ENCODE results near the gene MAML2.

The MAML2 gene

GRCh38 chr11:96147906-96148486 is 195.0 kb downstream of the MAML2 start:
- DNase-seq, result no peak

DNA sequence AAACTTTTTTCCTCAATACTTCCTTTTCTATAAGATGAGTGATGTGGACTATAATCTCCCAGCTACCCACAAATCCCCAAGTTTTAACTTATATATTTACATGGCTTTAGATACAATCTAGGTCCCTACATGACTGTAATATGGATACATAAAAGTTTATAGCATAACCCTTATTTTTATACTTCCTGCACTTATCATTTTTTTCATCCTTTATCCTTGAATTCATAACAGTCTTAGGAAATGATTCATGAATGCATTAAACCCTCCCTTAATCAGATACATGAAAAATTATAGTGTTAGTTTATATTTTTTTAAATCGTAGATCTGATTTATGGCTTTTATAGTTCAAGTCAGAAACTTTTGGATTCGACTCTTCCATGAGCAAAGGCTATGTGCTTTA is 195.8 kb downstream of the MAML2 start:
- no peak for DNase-seq

- DNase-seq, result no peak
Measured at GRCh38 chr11:96146765-96147164, 196.2 kb downstream of the MAML2 start.

DNA sequence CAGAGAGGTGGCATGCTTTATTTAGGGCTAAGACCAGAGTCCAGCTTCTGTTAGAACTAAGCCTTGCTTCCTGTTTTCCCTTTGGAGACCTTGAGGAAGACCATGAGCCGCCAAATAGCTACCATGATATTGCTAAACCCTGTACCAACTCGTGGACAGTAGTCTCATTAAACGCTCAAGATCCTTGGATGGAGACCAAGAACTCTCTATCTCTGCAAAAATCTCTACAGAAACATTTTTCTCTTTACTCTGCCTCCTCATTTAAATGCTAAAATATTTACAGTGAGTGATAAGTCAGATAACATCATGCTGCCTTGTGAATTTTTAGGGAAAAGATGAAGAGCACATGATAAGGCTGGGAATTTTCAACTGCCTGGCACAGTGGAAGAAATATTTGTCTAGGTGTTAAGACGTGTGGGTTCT is 197.8 kb downstream of the MAML2 start:
- no peak for DNase-seq

DNA sequence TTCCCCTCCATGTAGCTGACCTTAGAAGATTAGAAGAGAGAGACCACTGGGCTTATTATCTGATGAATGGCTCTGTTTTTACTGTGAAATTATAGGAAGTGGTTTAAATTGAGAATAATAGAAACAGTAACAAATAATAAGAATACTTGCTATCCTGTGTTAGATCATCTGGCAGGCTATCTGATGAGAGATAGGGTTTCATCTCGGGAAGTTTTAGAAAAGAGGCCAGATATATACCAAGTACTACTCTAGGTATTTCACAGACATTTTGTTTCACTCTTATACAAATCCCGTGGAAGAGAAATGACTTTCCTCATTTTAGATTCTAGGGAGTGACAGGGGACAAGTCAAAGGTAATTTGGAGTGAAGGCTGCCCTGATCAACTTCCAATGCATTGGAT is 198.4 kb downstream of the MAML2 start:
- DNase-seq, result no peak

- DNase-seq, result no peak
Measured at GRCh38 chr11:96143041-96143521, 199.9 kb downstream of the MAML2 start.

- DNase-seq, result no peak
Measured at GRCh38 chr11:96141626-96142025, 201.4 kb downstream of the MAML2 start.

GRCh38 chr11:96139691-96140090 is 203.3 kb downstream of the MAML2 start:
- no peak for DNase-seq

- DNase-seq, result no peak
Measured at GRCh38 chr11:96137373-96137772, 205.6 kb downstream of the MAML2 start.

DNA sequence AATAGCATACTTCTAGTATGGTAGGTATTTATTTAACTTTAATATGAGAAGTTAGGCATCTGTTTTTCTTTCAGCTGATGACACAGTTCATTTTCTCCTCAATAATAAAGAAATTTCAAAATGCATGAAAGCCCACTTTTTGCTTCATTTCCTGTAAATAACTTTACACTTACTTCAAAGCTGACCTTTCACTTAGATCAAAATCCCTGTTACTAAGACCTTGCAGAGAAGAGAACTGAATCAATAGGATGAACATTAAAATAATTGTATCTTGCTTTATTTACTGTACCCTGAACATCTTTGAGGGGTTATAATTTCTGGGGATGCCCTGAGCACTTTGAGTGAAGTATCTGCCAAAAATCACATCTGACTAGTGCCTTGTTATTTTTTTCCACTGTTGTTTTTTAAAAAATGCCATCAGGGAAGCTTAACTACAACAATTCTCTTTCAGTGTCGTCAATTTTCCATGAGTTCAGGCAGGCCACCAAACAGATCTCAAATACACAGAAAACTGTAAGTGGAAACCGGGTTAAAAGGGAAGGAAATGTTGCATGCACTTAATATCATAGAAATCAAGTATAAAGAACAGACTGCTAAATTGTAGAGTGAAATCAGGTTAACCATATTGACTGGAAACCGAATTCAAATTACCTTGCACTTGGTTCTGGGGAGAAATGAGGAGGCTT is 206.2 kb downstream of the MAML2 start:
- DNase-seq, result no peak

DNA sequence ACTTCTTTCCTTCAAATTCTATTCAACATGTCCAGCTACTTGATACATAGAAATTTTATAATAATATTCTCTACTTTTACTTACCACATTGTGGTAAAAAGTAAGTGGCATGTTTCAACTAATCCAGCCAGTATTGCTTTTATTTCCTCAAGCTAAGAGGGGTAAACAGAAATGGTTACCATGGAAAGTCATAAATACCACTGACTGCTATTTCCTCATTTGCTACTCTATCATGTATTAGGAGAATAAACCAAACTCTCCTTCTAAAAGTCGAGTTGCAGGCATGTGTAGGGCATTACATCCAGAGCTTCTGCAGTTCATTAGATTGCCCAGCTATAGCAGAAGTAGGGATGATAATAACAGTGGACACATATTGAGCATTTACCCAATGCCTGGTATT is 208.4 kb downstream of the MAML2 start:
- DNase-seq, result no peak

DNA sequence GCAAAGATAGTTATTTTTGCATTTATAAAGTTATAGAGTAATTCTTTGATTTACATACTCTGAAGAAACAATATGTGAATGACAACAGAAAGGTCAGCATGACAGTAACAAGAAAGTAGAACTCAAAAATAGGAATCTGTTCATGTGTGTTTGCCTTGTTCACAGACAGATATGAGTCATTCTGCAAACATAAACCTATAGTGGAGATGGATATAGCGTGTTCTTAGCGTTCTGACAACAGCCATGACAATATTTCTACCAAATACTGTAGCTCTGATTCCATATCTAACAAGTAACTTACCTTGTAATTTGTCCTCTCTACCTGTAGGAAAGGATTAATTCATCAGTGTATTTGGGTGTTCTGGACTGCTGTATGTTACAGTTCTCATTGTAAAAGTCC is 210.6 kb downstream of the MAML2 start:
- DNase-seq, result no peak

GRCh38 chr11:96130061-96130620 is 212.9 kb downstream of the MAML2 start:
- DNase-seq, result no peak

GRCh38 chr11:96127596-96127959 is 215.4 kb downstream of the MAML2 start:
- no peak for DNase-seq

GRCh38 chr11:96126917-96127595 is 215.9 kb downstream of the MAML2 start:
- DNase-seq, result no peak

GRCh38 chr11:96125400-96125799 is 217.6 kb downstream of the MAML2 start:
- no peak for DNase-seq

DNA sequence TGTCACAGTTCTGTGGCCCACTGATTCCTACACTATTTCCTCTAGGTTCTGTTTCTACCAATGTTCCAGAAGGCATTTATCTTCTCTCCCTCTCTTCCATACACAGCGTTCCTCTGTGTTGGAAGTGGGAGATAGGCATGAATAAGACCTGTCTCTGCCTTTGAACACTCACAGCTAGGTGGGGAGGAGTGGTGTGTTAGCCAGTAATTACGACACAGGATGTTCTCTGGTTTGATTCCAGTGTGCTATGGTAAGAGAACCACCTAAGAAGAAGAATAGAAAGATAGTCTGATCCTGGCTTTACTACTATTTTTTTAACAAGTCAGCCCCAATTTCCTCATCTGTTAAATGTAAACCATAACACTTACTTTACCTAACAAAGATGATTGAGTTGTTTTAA is 218.8 kb downstream of the MAML2 start:
- no peak for DNase-seq

DNA sequence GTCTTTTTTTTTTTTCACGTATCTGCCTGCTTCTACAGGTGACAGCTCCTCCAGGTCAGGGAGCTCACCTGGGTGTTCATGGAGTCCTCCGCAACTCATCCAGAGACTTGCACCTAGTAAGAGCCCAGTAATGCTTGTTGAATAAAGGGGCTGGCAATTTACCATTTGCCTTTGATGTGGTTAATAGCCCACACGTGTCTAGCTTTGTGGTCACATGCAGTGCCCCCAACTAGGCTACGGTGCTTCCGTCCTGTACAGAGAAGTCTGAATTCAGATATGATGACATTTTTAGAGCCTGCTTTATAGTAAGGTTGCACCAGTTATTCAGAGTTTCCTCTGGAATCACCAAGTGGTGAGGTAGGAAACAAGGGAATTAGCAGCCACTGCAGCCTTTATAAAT is 219.7 kb downstream of the MAML2 start:
- no peak for DNase-seq

DNA sequence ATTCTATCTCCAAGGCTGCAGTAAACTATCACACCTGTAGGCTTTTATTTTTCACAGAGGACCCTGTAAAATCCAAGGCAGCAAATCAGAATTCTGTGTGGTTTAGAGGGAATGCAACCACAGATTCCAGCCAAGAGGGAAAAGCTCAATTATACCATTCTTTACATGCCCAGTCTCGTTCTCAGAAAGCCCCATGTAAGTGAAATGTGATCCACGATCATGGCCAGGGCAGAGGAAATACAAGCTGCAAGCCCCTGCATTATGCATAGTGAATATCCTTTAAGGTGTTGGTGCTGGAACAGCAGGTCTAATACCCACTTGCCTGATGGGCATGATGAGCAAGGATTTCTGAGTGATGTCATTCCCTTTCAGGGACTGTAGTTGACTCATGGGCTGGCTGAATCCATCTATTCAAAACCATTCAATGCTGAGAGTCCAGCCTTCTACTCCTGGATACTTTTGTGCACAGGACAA is 220.4 kb downstream of the MAML2 start:
- DNase-seq, result no peak

DNA sequence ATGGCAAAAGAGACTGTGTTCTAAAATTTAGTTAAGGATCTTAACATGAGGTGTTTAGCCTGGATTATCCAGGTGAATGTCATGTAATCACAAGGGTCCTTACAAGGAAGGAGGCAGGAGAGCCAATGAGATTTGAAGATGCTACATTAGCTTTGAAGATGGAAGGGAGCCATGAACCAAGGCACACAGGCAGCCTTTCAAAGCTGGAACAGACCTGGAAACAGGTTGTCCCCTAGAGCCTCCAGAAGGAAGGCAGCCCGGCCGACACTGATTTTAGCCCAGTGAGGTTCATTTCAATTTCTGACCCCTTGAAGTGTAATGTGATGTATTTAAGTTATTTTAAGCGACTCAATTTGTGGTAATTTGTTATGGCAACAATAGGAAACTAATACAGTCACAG is 223.8 kb downstream of the MAML2 start:
- no peak for DNase-seq

DNA sequence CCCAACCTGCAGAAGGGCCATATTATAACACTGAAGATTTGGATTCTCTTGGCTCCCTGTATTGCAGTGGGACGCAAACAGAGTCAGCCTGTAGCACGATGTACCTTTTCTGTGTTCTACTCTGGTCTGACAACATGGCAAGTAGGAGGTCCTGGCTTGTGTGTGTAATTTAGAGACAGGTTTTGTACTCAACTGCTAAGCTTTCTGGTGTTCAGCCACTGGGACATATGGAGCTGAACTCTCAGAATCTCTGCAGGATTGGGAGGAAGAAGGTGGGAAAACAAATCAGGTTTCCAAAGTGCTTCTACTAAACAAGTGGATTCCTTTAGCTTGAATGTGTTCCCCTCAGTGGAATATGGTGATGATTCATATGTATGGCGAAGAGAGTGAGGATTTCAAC is 226.6 kb downstream of the MAML2 start:
- no peak for DNase-seq

GRCh38 chr11:96114178-96115064 is 228.6 kb downstream of the MAML2 start:
- DNase-seq, result no peak

DNA sequence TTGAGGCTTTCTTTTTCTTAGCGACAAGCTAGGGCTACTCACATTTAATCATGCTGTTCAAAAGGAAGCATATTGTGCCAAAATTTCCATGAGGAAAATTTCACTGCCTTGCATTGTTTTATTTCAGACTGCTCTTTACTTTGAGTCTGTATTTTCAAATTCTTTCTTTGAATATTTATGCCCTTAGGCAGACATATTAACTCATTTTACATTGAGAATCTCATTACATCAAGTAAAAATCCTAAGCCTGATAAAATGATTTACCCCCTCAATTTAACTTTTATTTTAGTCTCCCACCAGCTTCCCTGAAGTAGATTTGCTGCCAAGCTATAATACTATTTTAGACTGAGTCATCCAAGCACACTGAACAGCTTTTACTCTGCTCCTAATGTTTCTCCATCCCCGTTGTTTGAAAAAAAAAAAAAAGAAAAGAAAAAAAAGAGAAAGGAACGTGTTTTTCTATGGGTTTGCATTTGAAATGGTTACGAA is 229.8 kb downstream of the MAML2 start:
- DNase-seq, result no peak
